Muscle layer of duodenum (tissue), 2 donors: Measurements from ENCODE around the gene FCMR.

Experiments
- H3K27ac ChIP-seq: one replicate; pipeline ENCODE4 v1.7.0; 2013; ENCODE audit warnings: mild to moderate bottlenecking, low read length
- H3K27me3 ChIP-seq: one replicate; pipeline ENCODE4 v1.7.0; 2013; ENCODE audit warnings: low read depth, mild to moderate bottlenecking, control low read depth, low read length
- H3K36me3 ChIP-seq, 2 donors: one replicate each; pipeline ENCODE4 v1.7.0; 2013; ENCODE audit warnings: low read length in 2 of 2, control low read depth in 1 of 2, mild to moderate bottlenecking in 1 of 2; ENCODE audit not compliant: insufficient read depth in 2 of 2, control insufficient read depth in 1 of 2
- H3K4me1 ChIP-seq, 2 donors: one replicate each; pipeline ENCODE4 v1.7.0; 2013; ENCODE audit warnings: low read length in 2 of 2, mild to moderate bottlenecking in 2 of 2, control low read depth in 1 of 2, moderate library complexity in 1 of 2; ENCODE audit not compliant: insufficient read depth in 2 of 2, control insufficient read depth in 1 of 2
- H3K4me3 ChIP-seq, 2 donors: one replicate each; pipeline ENCODE4 v1.7.0; 2013; ENCODE audit warnings: low read length in 2 of 2, low read depth in 1 of 2, mild to moderate bottlenecking in 1 of 2
- H3K9me3 ChIP-seq, 2 donors: one replicate each; pipeline ENCODE4 v1.7.0; 2013; ENCODE audit warnings: low read length in 2 of 2, control low read depth in 1 of 2, mild to moderate bottlenecking in 1 of 2; ENCODE audit not compliant: control insufficient read depth in 1 of 2
- donor health status: healthy.

The FCMR gene

DNA sequence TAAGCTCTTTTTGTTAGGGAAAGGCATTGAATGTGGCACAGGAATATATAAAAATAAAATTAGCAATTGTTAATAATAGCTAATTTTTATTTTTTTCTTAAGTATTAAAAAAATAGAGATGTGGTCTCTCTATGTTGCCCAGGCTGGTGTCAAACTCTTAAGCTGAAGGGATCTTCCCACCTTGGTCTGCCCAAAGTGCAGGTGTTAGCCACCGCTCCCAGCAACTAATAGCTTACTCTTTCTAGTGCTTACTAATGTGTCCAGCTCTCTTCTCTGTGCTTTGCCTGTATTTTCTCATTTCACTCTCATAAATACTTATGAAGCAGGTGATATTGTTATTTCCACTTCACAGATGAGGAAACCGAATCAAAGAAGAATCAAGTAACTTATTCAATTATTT is 37.9 kb downstream of the FCMR start:
- H3K36me3 ChIP-seq, result no peaks in the 10 kb centered on the region
- H3K4me1 ChIP-seq, result no peaks in the 10 kb centered on the region
- H3K4me3 ChIP-seq, result no peak overlapping the region
- H3K27me3 ChIP-seq, result no peaks in the 10 kb centered on the region
- no peak overlapping the region for H3K27ac ChIP-seq
- no peaks in the 10 kb centered on the region for H3K9me3 ChIP-seq

DNA sequence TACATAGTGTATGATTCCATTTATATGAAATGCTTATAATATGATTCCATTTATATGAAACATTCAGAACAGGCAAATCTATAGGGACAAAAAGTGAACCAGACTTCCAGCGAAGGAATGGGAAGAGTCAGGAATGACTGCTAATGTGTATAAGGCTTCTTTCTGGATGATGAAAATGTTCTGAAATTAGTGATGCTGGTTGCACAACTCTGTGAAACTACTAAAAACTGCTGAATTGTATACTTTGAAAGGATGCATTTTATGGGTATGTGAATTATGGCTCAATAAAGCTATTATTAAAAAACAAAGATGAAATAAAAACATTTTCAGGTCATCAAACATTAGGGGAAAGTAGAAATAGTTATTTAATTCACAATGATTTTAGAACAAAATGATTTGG is 38.6 kb downstream of the FCMR start:
- peaks cover 5 to 6% of the 10 kb centered on the region in 2 donors for H3K9me3 ChIP-seq
- H3K4me3 ChIP-seq, result no peak overlapping the region
- no peaks in the 10 kb centered on the region for H3K4me1 ChIP-seq
- no peaks in the 10 kb centered on the region for H3K36me3 ChIP-seq
- H3K27ac ChIP-seq, result no peak overlapping the region
- no peaks in the 10 kb centered on the region for H3K27me3 ChIP-seq

- no peaks in the 10 kb centered on the region for H3K4me1 ChIP-seq
These were observed 39.2 kb downstream of the FCMR start for GRCh38 chr1:206882555-206882954.

DNA sequence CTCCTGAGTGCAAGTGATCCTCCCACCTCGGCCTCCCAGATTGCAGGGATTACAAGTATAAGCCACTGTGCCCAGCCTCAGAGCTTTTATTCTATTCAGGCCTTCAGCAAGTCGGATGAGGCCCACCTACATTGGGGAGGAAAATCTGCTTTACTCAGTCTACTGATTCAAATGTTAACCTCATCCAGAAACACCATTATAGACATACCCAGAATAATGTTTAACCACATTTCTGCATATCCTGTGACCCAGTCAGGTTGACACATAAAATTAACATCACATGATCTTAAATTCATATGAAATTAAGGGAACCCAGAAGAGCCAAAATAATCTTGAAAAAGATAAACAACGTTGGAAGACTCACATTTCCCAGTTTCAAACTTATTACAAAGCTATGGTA is 41.4 kb downstream of the FCMR start:
- H3K4me1 ChIP-seq, result no peaks in the 10 kb centered on the region

More at GRCh38 chr1:206882555-206882954, 39.2 kb downstream of the FCMR start:
- Histone ChIP-seq H3K9me3 (peaks cover 5 to 6% of the 10 kb centered on the region in 2 donors), H3K27me3 (no peaks in the 10 kb centered on the region), H3K27ac (no peak overlapping the region), H3K4me3 (no peak overlapping the region), H3K36me3 (no peaks in the 10 kb centered on the region)

DNA sequence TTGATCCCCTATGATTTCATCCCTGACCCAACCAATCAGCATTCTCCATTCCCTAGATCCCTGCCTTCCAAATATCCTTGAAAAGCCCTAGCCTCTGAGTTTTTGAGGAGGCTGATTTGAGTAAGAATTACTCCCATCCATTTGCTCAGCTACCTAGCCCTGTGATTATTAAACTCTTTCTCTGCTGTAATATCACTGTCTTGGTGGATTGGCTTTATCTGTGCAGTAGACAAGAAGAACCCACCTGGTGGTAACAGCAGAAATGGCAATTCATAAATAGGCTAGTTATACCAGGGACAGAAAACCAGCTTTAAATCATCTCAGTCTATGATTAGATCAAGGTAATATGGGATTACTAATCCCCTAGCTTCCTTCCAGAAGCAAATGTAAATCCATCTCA is 43.3 kb downstream of the FCMR start:
- H3K27ac ChIP-seq, result no peak overlapping the region
- H3K9me3 ChIP-seq, result peaks cover 6 to 12% of the 10 kb centered on the region in 2 donors
- H3K4me1 ChIP-seq, result no peaks in the 10 kb centered on the region
- no peaks in the 10 kb centered on the region for H3K27me3 ChIP-seq
- H3K36me3 ChIP-seq, result no peaks in the 10 kb centered on the region
- H3K4me3 ChIP-seq, result no peak overlapping the region

More for the DNA sequence above, 41.4 kb downstream of the FCMR start:
- Histone ChIP-seq H3K27ac (no peak overlapping the region), H3K9me3 (peaks cover 6 to 12% of the 10 kb centered on the region in 2 donors), H3K4me3 (no peak overlapping the region), H3K36me3 (no peaks in the 10 kb centered on the region), H3K27me3 (no peaks in the 10 kb centered on the region)

DNA sequence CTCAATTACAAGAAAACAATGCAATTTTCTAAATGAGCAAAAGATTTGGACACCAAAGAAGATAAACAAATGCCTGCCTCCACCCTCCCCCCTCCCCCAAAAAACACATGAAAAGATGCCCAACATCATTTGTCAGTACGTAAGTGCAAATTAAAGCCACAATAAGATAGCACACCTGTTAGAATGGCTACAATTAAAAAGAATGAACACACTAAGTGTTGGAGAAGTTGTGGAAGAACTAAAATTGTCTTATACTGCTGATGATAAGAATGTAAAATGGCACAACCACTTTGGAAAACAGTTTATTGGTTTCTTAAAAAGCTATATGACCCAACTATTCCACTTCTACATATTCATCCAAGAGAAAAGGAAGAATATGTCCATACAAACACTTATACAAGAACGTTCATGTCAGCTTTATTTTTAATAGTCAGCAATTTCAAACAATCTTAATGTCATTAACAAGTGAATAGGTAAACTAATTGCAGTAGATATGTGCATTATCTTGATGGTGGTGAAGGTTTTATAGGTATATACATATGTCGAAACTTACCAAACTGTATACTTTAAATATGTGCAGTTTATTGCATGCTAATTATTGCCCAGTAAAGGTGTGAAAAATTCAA is 45.9 kb downstream of the FCMR start:
- no peaks in the 10 kb centered on the region for H3K36me3 ChIP-seq
- H3K4me3 ChIP-seq, result no peak overlapping the region
- peaks cover 12 to 19% of the 10 kb centered on the region in 2 donors for H3K9me3 ChIP-seq
- H3K27ac ChIP-seq, result no peak overlapping the region
- no peaks in the 10 kb centered on the region for H3K4me1 ChIP-seq
- no peaks in the 10 kb centered on the region for H3K27me3 ChIP-seq

DNA sequence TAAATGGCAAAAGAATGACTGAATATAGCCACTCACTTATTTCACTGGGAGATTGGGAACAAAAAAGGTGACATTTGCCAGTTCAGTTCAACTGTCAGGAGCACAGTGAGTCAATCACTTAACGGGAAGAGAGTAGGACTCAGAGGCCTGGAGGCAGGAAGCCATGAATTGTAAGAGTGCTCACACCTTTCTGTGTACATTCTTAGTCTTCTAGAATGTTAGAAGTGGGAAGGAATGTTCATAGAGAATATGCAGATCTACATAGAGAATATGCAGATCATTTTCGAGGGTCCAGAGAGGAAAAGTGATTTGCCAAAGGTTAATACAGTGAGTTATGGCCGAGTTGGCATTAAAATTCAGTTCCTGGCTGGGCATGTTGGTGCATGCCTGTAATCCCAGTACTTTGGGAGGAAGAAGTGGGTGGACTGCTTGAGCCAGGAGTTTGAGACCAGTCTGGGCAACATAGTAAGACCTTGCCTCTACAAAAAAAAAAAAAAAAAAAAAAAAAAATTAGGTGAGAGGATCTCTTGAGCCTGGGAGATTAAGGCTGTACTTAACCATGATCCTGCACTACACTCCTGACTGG is 48.0 kb downstream of the FCMR start:
- no peak overlapping the region for H3K27ac ChIP-seq
- H3K36me3 ChIP-seq, result no peaks in the 10 kb centered on the region
- peaks cover 11 to 19% of the 10 kb centered on the region in 2 donors for H3K9me3 ChIP-seq
- H3K27me3 ChIP-seq, result no peaks in the 10 kb centered on the region
- no peaks in the 10 kb centered on the region for H3K4me1 ChIP-seq
- H3K4me3 ChIP-seq, result no peak overlapping the region

- H3K4me3 ChIP-seq, result no peak overlapping the region
- no peaks in the 10 kb centered on the region for H3K4me1 ChIP-seq
- H3K27ac ChIP-seq, result no peak overlapping the region
- no peaks in the 10 kb centered on the region for H3K36me3 ChIP-seq
- no peaks in the 10 kb centered on the region for H3K27me3 ChIP-seq
- peaks cover 6 to 13% of the 10 kb centered on the region in 2 donors for H3K9me3 ChIP-seq
These were observed 49.6 kb downstream of the FCMR start for GRCh38 chr1:206872139-206872538.

GRCh38 chr1:206868264-206868663 is 53.5 kb downstream of the FCMR start:
- Histone ChIP-seq H3K4me3 (no peak overlapping the region), H3K4me1 (no peaks in the 10 kb centered on the region), H3K27me3 (no peaks in the 10 kb centered on the region), H3K27ac (no peak overlapping the region), H3K9me3 (peaks cover 6 to 7% of the 10 kb centered on the region in 2 donors), H3K36me3 (no peaks in the 10 kb centered on the region)

- no peaks in the 10 kb centered on the region for H3K27me3 ChIP-seq
These were observed 54.0 kb downstream of the FCMR start for GRCh38 chr1:206867716-206868115.

DNA sequence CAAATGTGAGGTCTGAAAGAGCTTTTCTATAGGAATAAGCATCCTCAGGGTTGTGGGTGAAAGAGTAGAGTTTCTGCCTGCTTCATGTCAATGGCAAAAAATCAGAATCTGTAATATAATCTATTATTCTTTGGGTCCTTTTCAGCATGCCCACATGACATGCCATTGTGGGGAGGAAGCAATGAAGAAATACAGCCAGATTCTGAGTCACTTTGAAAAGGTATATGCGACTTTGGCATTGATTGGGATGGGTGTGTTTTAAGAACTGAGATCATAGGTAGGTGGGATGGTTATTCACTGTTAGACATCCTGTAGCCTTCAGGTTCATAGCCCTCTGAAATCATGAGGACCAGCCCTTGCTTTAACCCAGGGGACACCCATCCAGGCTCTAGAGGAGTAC is 54.5 kb downstream of the FCMR start:
- Histone ChIP-seq H3K27me3 (no peaks in the 10 kb centered on the region), H3K27ac (no peak overlapping the region), H3K36me3 (no peaks in the 10 kb centered on the region), H3K4me3 (no peak overlapping the region), H3K9me3 (peaks cover 0 to under 1% of the 10 kb centered on the region in 2 donors), H3K4me1 (no peaks in the 10 kb centered on the region)

More at GRCh38 chr1:206867716-206868115, 54.0 kb downstream of the FCMR start:
- no peak overlapping the region for H3K4me3 ChIP-seq
- H3K4me1 ChIP-seq, result no peaks in the 10 kb centered on the region
- no peak overlapping the region for H3K27ac ChIP-seq
- H3K9me3 ChIP-seq, result peaks cover 5% of the 10 kb centered on the region in 2 donors
- H3K36me3 ChIP-seq, result no peaks in the 10 kb centered on the region

- Histone ChIP-seq H3K36me3 (no peaks in the 10 kb centered on the region), H3K27me3 (no peaks in the 10 kb centered on the region), H3K9me3 (no peaks in the 10 kb centered on the region), H3K4me1 (no peaks in the 10 kb centered on the region), H3K27ac (no peak overlapping the region), H3K4me3 (no peak overlapping the region)
These were observed 55.7 kb downstream of the FCMR start for GRCh38 chr1:206866062-206866461.
